ENCODE measurements around the gene AKNA. TPM values are rescaled to one million over a fixed set of nuclear protein-coding genes. Genes with fewer than 3 reads are reported as not detected.

The AKNA gene
- total and polyA plus RNA-seq, 2 donors (not counting 1 experiment from before 2014, with no cell fraction given) = 178 to 407 TPM

- Histone ChIP-seq H3K36me3 (replicated peaks in 1 of 2; ENCODE audit: control extremely low read depth in 1 of 2, control insufficient read depth in 1 of 2, extremely low read depth in 1 of 2, insufficient read depth in 2 of 2, low read length in 1 of 2) (no peaks in the 10 kb centered on the region), H3K27ac (ENCODE audit: low read length in 2 of 2) (no peak overlapping the region), H3K4me1 (ENCODE audit: control insufficient read depth in 2 of 2, insufficient read depth in 2 of 2, low read length in 2 of 2) (no peaks in the 10 kb centered on the region), H3K9me3 (ENCODE audit: control extremely low read depth in 1 of 3, control insufficient read depth in 2 of 3, insufficient read depth in 1 of 3, low read length in 2 of 3) (no peaks in the 10 kb centered on the region), H3K4me3 (ENCODE audit: control extremely low read depth in 1 of 5, extremely low read depth in 1 of 5, insufficient read depth in 1 of 5, low read depth in 2 of 5, low read length in 4 of 5) (no peak overlapping the region), H3K4me2 (replicated peaks; ENCODE audit: low read depth, low read length, poor library complexity, severe bottlenecking) (no peak overlapping the region), H3K27me3 (replicated peaks in 1 of 4; ENCODE audit: control extremely low read depth in 1 of 4, control insufficient read depth in 3 of 4, insufficient read depth in 4 of 4, low read length in 3 of 4) (peaks cover 0 to 3% (median 0%) of the 10 kb centered on the region in 4 experiments), H4K20me1 (ENCODE audit: control insufficient read depth, insufficient read depth, low read length, poor library complexity, severe bottlenecking) (no peaks in the 10 kb centered on the region), H3K9ac (ENCODE audit: low read length) (no peak overlapping the region), H3K79me2 (ENCODE audit: control insufficient read depth, insufficient read depth, low read length) (no peaks in the 10 kb centered on the region), H2AFZ (ENCODE audit: insufficient read depth, low read depth, low read length, poor library complexity, severe bottlenecking) (no peak overlapping the region)
- ChIA-PET CTCF (no interaction called here), POLR2A (no interaction called here)
- TF ChIP-seq EZH2 (IDR thresholded peaks at IDR 0.05; ENCODE audit: borderline replicate concordance, insufficient read depth, low read depth, low read length, poor library complexity, severe bottlenecking) (no peak), CTCF (IDR thresholded peaks at IDR 0.05) (no peak)
- no peak for ATAC-seq (ENCODE audit: low read depth)
- WGBS (ENCODE audit: insufficient coverage) = 92% methylated on average over 11 of the region's 11 CpGs
- Mint-ChIP-seq H3K27me3 (peaks cover 4% of the 10 kb centered on the region), H3K4me1 (no peaks in the 10 kb centered on the region), H3K4me3 (no peak overlapping the region), H3K27ac (no peak overlapping the region), H3K9me3 (ENCODE audit: insufficient read depth) (no peaks in the 10 kb centered on the region)
- intact Hi-C loops (cut with micrococcal nuclease) = no loop called here
- no peak for DNase-seq
Measured at GRCh38 chr9:114425126-114425525, 37.3 kb upstream of the AKNA start.

GRCh38 chr9:114424126-114424525, 36.3 kb upstream of the AKNA start:
- POLR2A ChIA-PET = no interaction called here
- H3K9ac ChIP-seq (ENCODE audit: low read length) = no peak overlapping the region
- TF ChIP-seq CTCF (IDR thresholded peaks at IDR 0.05) (no peak), EZH2 (IDR thresholded peaks at IDR 0.05; ENCODE audit: borderline replicate concordance, insufficient read depth, low read depth, low read length, poor library complexity, severe bottlenecking) (no peak)
- H3K79me2 ChIP-seq (ENCODE audit: control insufficient read depth, insufficient read depth, low read length) = no peaks in the 10 kb centered on the region
- no peak overlapping the region for H3K4me3 Mint-ChIP-seq
- no peaks in the 10 kb centered on the region for H4K20me1 ChIP-seq (ENCODE audit: control insufficient read depth, insufficient read depth, low read length, poor library complexity, severe bottlenecking)
- CTCF ChIA-PET = no interaction called here
- intact Hi-C loops (cut with micrococcal nuclease) = no loop called here
- no peak overlapping the region for H3K27ac ChIP-seq (ENCODE audit: low read length in 2 of 2)
- no peaks in the 10 kb centered on the region for H3K4me1 Mint-ChIP-seq
- ATAC-seq (ENCODE audit: low read depth) (no peak), DNase-seq (no peak)
- no peak overlapping the region for H2AFZ ChIP-seq (ENCODE audit: insufficient read depth, low read depth, low read length, poor library complexity, severe bottlenecking)
- H3K9me3 ChIP-seq (ENCODE audit: control extremely low read depth in 1 of 3, control insufficient read depth in 2 of 3, insufficient read depth in 1 of 3, low read length in 2 of 3) = no peaks in the 10 kb centered on the region
- H3K4me1 ChIP-seq (ENCODE audit: control insufficient read depth in 2 of 2, insufficient read depth in 2 of 2, low read length in 2 of 2) = no peaks in the 10 kb centered on the region
- 96% methylated on average over 12 of the region's 12 CpGs for WGBS (ENCODE audit: insufficient coverage)
- H3K9me3 Mint-ChIP-seq (ENCODE audit: insufficient read depth) = no peaks in the 10 kb centered on the region
- H3K36me3 ChIP-seq (replicated peaks in 1 of 2; ENCODE audit: control extremely low read depth in 1 of 2, control insufficient read depth in 1 of 2, extremely low read depth in 1 of 2, insufficient read depth in 2 of 2, low read length in 1 of 2) = no peaks in the 10 kb centered on the region
- no peaks in the 10 kb centered on the region for H3K27me3 Mint-ChIP-seq
- no peaks in the 10 kb centered on the region for H3K27me3 ChIP-seq (replicated peaks in 1 of 4; ENCODE audit: control extremely low read depth in 1 of 4, control insufficient read depth in 3 of 4, insufficient read depth in 4 of 4, low read length in 3 of 4)
- no peak overlapping the region for H3K4me2 ChIP-seq (replicated peaks; ENCODE audit: low read depth, low read length, poor library complexity, severe bottlenecking)
- no peak overlapping the region for H3K27ac Mint-ChIP-seq
- H3K4me3 ChIP-seq (ENCODE audit: control extremely low read depth in 1 of 5, extremely low read depth in 1 of 5, insufficient read depth in 1 of 5, low read depth in 2 of 5, low read length in 4 of 5) = no peak overlapping the region
